Astrocyte (in vitro differentiated cells and primary cell): Measurements from ENCODE around the gene PRIMPOL. TPM values are rescaled to one million over a fixed set of nuclear protein-coding genes. Genes with fewer than 3 reads are reported as not detected.

ENCODE experiments used
- DNase-seq: peaks from one replicate; pipeline ENCODE4 v3.0.0-alpha.2; 2010; ENCODE audit warnings: low read depth
- FAIRE-seq: peaks from 2 replicates; lab custom pipeline; 2011; peaks lifted over from hg19 to GRCh38; lab: Jason Lieb, UNC
- H2AFZ ChIP-seq: 2 replicates; pipeline ENCODE4 v1.6.0; 2012; ENCODE audit warnings: low read depth, low read length, inconsistent platforms
- H3K27ac ChIP-seq: 2 replicates; pipeline ENCODE4 v1.5.1; 2011; ENCODE audit warnings: low read depth, low read length, inconsistent platforms
- H3K27me3 ChIP-seq: 2 replicates; pipeline ENCODE4 v1.6.0; 2011; ENCODE audit warnings: low read length, inconsistent platforms; ENCODE audit not compliant: insufficient read depth
- H3K36me3 ChIP-seq: 2 replicates; pipeline ENCODE4 v1.5.1; 2011; ENCODE audit warnings: low read length, inconsistent platforms; ENCODE audit not compliant: insufficient read depth
- H3K4me1 ChIP-seq: 2 replicates; pipeline ENCODE4 v1.5.1; 2011; ENCODE audit warnings: low read length, inconsistent platforms; ENCODE audit not compliant: insufficient read depth
- H3K4me2 ChIP-seq: 2 replicates; pipeline ENCODE4 v1.6.0; 2012; ENCODE audit warnings: low read length, inconsistent platforms
- H3K4me3 ChIP-seq: 2 replicates; pipeline ENCODE4 v1.5.1; 2011; ENCODE audit warnings: low read depth, mild to moderate bottlenecking, low read length, inconsistent platforms; ENCODE audit not compliant: insufficient read depth
- H3K79me2 ChIP-seq: 2 replicates; pipeline ENCODE4 v1.6.0; 2012; ENCODE audit warnings: mild to moderate bottlenecking, low read length, inconsistent platforms; ENCODE audit not compliant: insufficient read depth
- H3K9ac ChIP-seq: 2 replicates; pipeline ENCODE4 v1.6.0; 2012; ENCODE audit warnings: mild to moderate bottlenecking, low read length, inconsistent platforms
- H3K9me3 ChIP-seq: 2 replicates; pipeline ENCODE4 v1.5.1; 2012; ENCODE audit warnings: low read depth, mild to moderate bottlenecking, low read length, inconsistent platforms; ENCODE audit not compliant: insufficient read depth
- H4K20me1 ChIP-seq: 2 replicates; pipeline ENCODE4 v1.6.0; 2012; ENCODE audit warnings: low read length, inconsistent platforms; ENCODE audit not compliant: insufficient read depth
- H3K27ac Mint-ChIP-seq: one replicate; pipeline ENCODE4 v1.8.0; 2021; ENCODE audit warnings: mild to moderate bottlenecking, mixed read lengths; ENCODE audit not compliant: unreplicated experiment
- H3K27me3 Mint-ChIP-seq: one replicate; pipeline ENCODE4 v1.8.0; 2021; ENCODE audit warnings: low read depth, mixed read lengths; ENCODE audit not compliant: unreplicated experiment
- H3K36me3 Mint-ChIP-seq: one replicate; pipeline ENCODE4 v1.8.0; 2021; ENCODE audit warnings: low read depth, mixed read lengths; ENCODE audit not compliant: unreplicated experiment
- H3K4me1 Mint-ChIP-seq: one replicate; pipeline ENCODE4 v1.8.0; 2021; ENCODE audit warnings: low read depth, mixed read lengths; ENCODE audit not compliant: unreplicated experiment
- H3K4me3 Mint-ChIP-seq: one replicate; pipeline ENCODE4 v1.8.0; 2021; ENCODE audit warnings: mild to moderate bottlenecking, moderate library complexity, mixed read lengths; ENCODE audit not compliant: unreplicated experiment
- H3K9me3 Mint-ChIP-seq: one replicate; pipeline ENCODE4 v1.8.0; 2021; ENCODE audit warnings: mild to moderate bottlenecking, mixed read lengths; ENCODE audit not compliant: unreplicated experiment
- CTCF ChIP-seq: IDR thresholded peaks from 2 replicates; pipeline ENCODE4 v1.5.1; 2011; ENCODE audit warnings: low read depth, mild to moderate bottlenecking, inconsistent platforms, low read length, moderate library complexity; ENCODE audit not compliant: insufficient read depth
- EZH2 ChIP-seq: IDR thresholded peaks from 2 replicates; pipeline ENCODE4 v1.6.1; 2012; ENCODE audit warnings: mild to moderate bottlenecking, low read length, inconsistent platforms; ENCODE audit not compliant: insufficient read depth
- total RNA-seq: library from RNA; stranded (reverse); gene quantifications from 2 replicates; pipeline ENCODE4 v1.2.1, GENCODE V29; 2021

PRIMPOL gene
- total RNA-seq, 1 donor from 2014 or later = 6.5 TPM

GRCh38 chr4:184743650-184744049 lies 94.1 kb downstream of the PRIMPOL start:
- Histone ChIP-seq H2AFZ (no peak overlapping the region), H3K27ac (no peak overlapping the region), H3K4me3 (no peak overlapping the region), H3K4me1 (peaks cover 8% of the 10 kb centered on the region), H4K20me1 (no peaks in the 10 kb centered on the region), H3K9ac (no peak overlapping the region), H3K4me2 (no peak overlapping the region), H3K36me3 (no peaks in the 10 kb centered on the region), H3K27me3 (peaks cover 3% of the 10 kb centered on the region), H3K79me2 (no peaks in the 10 kb centered on the region), H3K9me3 (no peaks in the 10 kb centered on the region)
- DNase-seq = no peak
- TF ChIP-seq CTCF = no peak
- TF ChIP-seq EZH2 = no peak
- H3K9me3 Mint-ChIP-seq = peaks cover 7% of the 10 kb centered on the region
- FAIRE-seq = no peak
- no peak overlapping the region for H3K4me3 Mint-ChIP-seq
- H3K27me3 Mint-ChIP-seq = peaks cover 13% of the 10 kb centered on the region
- H3K27ac Mint-ChIP-seq = no peak overlapping the region
- H3K4me1 Mint-ChIP-seq = peaks cover 13% of the 10 kb centered on the region
- H3K36me3 Mint-ChIP-seq = no peaks in the 10 kb centered on the region

- Histone ChIP-seq H3K9ac (no peak overlapping the region), H3K79me2 (no peaks in the 10 kb centered on the region), H2AFZ (no peak overlapping the region), H3K4me2 (no peak overlapping the region), H3K9me3 (no peaks in the 10 kb centered on the region), H3K27ac (no peak overlapping the region), H3K4me1 (peaks cover 8% of the 10 kb centered on the region), H3K4me3 (no peak overlapping the region), H3K27me3 (peaks cover 3% of the 10 kb centered on the region), H3K36me3 (no peaks in the 10 kb centered on the region), H4K20me1 (no peaks in the 10 kb centered on the region)
- DNase-seq (no peak), FAIRE-seq (no peak)
- Mint-ChIP-seq H3K4me1 (peaks cover 13% of the 10 kb centered on the region), H3K9me3 (peaks cover 7% of the 10 kb centered on the region), H3K36me3 (no peaks in the 10 kb centered on the region), H3K27ac (no peak overlapping the region), H3K27me3 (peaks cover 19% of the 10 kb centered on the region), H3K4me3 (no peak overlapping the region)
- TF ChIP-seq CTCF = no peak
These were observed 94.7 kb downstream of the PRIMPOL start for GRCh38 chr4:184744236-184744635.

Other genes with a start within 250 kb of the PRIMPOL start
- 12.6 and 18.0 TPM in 2 replicates for gene IRF2, start 175.2 kb upstream of the PRIMPOL start, total RNA-seq
- gene CASP3, start 291 bp upstream of the PRIMPOL start, total RNA-seq = 40.0 and 44.8 TPM in 2 replicates
- 3.0 and 6.0 TPM in 2 replicates for gene CENPU, start 84.4 kb downstream of the PRIMPOL start, total RNA-seq
- 7.0 and 8.0 TPM in 2 replicates for gene ACSL1, start 176.2 kb downstream of the PRIMPOL start, total RNA-seq